GM12872 (cell line): ENCODE measurements around the gene ADCY5.

Experiments
- TF ChIP-seq, protein P1 (sequence below): IDR thresholded peaks from 3 replicates; pipeline ENCODE4 v1.5.1; 2011; ENCODE audit warnings: low read depth, mild to moderate bottlenecking, low read length, moderate library complexity; ENCODE audit not compliant: insufficient read depth

The ADCY5 gene

DNA sequence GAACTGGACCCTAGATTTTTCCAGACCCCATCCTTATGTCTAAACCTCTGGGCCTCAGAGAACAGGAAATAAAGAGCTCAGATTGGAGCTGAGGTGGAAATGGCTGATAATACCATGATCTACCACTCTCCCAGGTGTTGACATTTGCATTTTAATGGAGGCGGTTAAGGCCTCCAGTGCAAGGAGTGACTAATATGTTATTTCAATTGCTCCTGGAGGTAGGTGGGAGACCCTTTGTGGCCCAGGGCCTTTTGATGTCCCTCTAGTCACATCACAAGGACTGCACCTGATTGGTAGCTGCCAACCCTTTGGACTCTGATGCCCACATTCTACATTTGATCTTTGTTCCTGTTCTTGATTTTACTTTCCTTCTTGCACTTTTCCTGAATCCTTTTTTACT lies 9.0 kb upstream of the ADCY5 start:
- TF ChIP-seq, protein P1, sequence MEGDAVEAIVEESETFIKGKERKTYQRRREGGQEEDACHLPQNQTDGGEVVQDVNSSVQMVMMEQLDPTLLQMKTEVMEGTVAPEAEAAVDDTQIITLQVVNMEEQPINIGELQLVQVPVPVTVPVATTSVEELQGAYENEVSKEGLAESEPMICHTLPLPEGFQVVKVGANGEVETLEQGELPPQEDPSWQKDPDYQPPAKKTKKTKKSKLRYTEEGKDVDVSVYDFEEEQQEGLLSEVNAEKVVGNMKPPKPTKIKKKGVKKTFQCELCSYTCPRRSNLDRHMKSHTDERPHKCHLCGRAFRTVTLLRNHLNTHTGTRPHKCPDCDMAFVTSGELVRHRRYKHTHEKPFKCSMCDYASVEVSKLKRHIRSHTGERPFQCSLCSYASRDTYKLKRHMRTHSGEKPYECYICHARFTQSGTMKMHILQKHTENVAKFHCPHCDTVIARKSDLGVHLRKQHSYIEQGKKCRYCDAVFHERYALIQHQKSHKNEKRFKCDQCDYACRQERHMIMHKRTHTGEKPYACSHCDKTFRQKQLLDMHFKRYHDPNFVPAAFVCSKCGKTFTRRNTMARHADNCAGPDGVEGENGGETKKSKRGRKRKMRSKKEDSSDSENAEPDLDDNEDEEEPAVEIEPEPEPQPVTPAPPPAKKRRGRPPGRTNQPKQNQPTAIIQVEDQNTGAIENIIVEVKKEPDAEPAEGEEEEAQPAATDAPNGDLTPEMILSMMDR: no peak

DNA sequence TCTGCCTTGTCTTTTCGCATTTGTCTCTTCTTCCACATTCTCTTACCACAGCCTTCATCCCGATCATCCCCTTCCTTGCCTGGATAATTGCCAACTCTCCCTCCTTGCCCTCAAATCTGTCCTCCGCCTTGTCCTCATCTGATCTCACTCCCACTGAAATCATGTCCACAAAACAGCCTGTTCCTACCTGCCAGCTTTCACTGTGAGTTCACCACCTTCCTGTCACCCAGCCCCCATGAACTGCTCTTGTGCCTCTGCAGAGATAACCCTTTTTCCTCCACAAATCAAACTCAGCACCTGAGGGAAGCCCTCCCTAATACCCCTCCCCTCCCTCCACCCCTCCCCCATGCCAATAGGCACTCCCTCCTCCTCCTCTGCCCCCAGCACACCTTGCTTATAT lies 4.8 kb upstream of the ADCY5 start:
- TF ChIP-seq, protein P1: no peak

DNA sequence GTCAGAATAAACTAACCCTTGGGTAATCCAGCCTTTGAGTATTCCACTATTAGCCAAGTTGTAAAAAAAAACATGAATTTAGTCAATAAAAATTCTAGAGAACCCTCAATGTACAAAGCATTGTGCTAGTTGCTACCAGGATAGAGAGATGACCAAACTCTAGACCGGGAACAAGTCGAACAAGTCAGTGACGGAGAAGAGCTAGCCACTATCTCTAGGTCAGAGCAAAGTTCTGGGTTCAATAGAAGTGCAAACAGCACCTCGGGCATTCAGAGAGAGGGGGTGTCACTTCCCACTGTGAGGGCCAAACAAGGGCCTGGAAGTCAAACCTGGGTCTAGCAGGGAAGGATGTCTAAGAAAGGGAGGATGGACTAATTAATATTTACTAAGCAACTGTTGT lies 2.3 kb upstream of the ADCY5 start:
- TF ChIP-seq, protein P1: no peak

DNA sequence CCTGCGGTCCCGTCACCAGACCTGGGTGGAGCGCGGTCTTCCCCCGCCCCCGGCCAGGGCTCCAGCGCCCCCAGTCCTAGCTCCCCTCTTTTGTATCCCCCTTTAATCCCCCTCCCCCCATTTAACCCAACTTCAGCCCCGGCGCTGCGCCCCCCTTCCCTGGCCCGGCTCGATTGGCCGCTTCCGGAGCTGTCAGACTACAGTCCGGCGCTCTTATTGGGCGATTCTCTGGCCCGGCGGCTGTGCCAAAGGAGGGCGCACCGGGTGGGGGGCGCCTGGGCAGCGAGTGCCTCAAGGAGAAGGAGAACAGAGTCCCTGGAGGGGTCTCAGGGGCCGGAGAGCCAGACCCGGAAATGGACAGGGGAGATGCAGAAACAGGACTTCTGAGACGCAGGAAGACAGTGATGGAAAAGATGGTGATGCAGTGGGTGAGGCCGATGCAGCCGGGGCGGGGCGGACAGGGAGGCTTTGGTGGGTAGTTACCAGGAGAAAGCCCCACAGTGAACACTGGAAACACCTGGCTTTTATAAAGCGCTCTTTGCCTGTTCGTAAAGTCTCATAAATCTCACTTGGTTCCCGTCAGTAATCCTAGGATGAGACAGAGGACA lies 1.2 kb upstream of the ADCY5 start:
- TF ChIP-seq, protein P1: no peak

DNA sequence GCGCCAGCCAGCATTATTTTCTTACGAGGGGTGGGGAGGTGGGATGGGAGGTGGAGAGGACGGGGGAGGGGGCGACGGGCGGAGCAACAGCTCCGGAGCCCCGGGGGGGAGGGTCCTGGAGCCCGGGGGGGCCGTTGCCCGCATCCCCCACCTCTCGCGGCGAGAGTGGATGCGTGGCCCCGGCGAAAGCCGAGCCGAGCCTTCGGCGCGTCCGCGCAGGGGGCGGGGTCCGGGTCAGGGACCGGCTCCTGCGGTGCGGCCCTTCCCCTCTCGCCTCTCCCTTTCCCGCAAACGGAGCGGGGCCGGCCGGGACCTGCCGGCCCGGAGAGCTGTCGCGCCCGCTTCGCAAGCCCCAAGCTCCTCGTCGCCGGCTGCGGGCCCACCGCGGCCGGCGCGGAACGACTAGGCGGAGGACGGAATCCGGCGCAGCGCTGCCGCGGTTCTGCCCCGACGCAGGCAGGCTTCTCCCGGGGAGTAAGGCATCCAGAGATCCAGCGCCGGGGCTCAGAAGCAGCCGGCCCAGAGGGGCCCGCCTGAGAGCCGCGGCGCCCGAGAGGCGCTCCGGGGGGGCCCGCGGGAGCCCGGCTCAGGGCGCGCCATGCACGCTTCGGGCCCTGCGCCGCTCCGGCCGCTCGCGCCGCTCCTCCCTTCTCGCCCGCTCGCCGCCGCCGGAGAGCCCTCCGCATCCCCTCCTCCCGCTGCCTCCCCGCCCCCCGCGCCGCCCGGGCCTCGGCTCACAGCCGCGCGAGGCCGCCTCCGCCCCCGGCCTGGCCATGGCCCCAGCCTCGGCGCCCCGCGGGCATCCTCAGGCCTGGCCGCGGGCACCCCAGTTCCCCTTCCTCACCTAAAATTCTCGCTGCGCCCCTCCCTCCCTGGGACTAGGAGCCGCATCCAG lies 459 bp upstream of the ADCY5 start:
- TF ChIP-seq, protein P1: no peak

DNA sequence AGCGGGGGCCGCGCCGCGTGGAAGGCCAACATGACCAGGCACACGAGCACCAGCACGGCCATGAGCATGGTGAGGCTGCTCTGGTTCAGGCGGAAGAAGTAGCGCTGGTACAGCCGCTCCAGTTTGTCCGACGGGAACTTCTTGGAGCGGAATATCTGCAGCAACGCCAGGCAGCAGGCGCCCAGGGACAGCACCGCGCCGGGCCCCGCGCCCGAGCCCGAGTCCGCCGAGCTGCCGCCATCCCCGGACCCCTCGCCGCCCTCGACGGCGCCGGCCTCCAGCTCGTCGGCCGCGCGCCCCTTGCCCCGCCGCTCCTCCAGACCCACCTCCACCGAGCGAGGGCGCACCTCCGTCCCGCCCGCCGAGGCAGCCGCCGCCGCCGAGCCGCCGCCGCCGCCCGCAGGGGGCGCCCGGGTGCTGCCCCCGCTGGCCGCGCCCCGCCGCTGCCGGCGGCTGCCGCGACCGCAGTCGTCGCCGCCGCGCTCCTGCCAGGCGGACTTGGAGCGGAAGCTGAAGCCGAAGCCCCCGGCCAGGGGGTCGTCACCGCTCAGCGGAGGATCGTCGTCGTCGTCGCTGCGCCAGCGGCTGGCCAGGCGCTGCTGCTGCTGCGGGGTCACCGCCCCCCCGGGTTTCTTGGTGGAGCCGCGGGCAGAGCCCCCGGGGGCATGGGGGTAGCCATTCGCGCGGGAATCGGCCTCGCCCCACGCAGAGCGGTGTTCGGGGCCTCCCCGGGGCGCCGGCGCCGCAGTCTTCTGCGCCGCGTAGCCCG lies 957 bp downstream of the ADCY5 start:
- TF ChIP-seq, protein P1: no peak

DNA sequence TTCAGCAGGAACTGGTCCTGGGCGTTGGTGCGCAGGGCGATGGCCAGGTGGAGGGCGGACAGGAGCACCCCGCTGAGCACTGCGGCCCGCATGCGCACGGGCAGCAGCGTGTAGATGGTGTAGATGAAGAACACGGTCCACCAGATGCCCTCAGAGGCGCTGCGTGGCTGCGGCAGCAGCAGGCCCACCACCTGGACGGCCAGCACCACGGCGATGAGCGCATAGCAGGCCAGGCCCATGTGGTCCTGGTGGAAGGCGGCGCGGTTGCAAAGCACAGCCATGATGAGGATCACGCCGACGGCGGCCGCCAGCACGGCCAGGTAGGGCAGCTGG lies 1.5 kb downstream of the ADCY5 start:
- TF ChIP-seq, protein P1: no peak
